HFFc6 (cell line): ENCODE data around the gene ARHGAP28. TPM values are rescaled to one million over a fixed set of nuclear protein-coding genes. Genes with fewer than 3 reads are reported as not detected.
"Not testable (repeated sequence)": the region's sequence is repeated elsewhere in the genome, so short reads cannot be mapped to it uniquely, and the experiment has no call there.

Experiments used
- DNase-seq: peaks from one replicate; pipeline ENCODE4 v3.0.0-alpha.2; 2018
- H3K27ac Mint-ChIP-seq: 2 replicates; pipeline ENCODE4 v1.8.0; 2020; ENCODE audit warnings: mild to moderate bottlenecking, mixed read lengths
- H3K27me3 Mint-ChIP-seq: 2 replicates; pipeline ENCODE4 v1.8.0; 2021; ENCODE audit warnings: mild to moderate bottlenecking, moderate library complexity, mixed read lengths; ENCODE audit not compliant: insufficient read depth
- H3K36me3 Mint-ChIP-seq: 2 replicates; pipeline ENCODE4 v1.8.0; 2021; ENCODE audit warnings: low read depth, mixed read lengths
- H3K4me1 Mint-ChIP-seq: 2 replicates; pipeline ENCODE4 v1.8.0; 2020; ENCODE audit warnings: low read depth, mixed read lengths
- H3K4me3 Mint-ChIP-seq: 2 replicates; pipeline ENCODE4 v1.8.0; 2020; ENCODE audit warnings: mild to moderate bottlenecking, moderate library complexity, mixed read lengths
- H3K9me3 Mint-ChIP-seq: 2 replicates; pipeline ENCODE4 v1.8.0; 2020; ENCODE audit warnings: mild to moderate bottlenecking, mixed read lengths
- CTCF ChIP-seq: fragments of 200-600 bp; sonication (generic); IDR thresholded peaks from 2 replicates; pipeline ENCODE4 v1.5.0; 2021; ENCODE audit warnings: antibody characterized with exemption, mild to moderate bottlenecking
- total RNA-seq, 6 experiments: library from RNA; stranded (reverse); fragmentation: NEBNext Ultra II Directional; extraction: Animal tissue kit (Norgen Biotek cat#: 25700); gene quantifications; 2 replicates in 1 of 6; 3 replicates in 5 of 6; pipeline ENCODE4 v1.2.3, GENCODE V29; 2021

The ARHGAP28 gene
- total RNA-seq, 6 experiments from 2014 or later: 0.05 to 0.97 (median 0.39) TPM; not detected in 1

GRCh38 chr18:6793986-6794385 lies 64.5 kb downstream of the ARHGAP28 start:
- H3K27ac Mint-ChIP-seq: no peak overlapping the region
- H3K36me3 Mint-ChIP-seq: no peaks in the 10 kb centered on the region; the same call in 1 of the 2 replicates
- H3K4me3 Mint-ChIP-seq: no peak overlapping the region
- H3K9me3 Mint-ChIP-seq: peaks cover 40% of the 10 kb centered on the region
- TF ChIP-seq CTCF: no peak
- no peaks in the 10 kb centered on the region for H3K4me1 Mint-ChIP-seq
- no peaks in the 10 kb centered on the region for H3K27me3 Mint-ChIP-seq
- no peak for DNase-seq

GRCh38 chr18:6795307-6795706 lies 65.8 kb downstream of the ARHGAP28 start:
- Mint-ChIP-seq H3K4me3 (no peak overlapping the region), H3K36me3 (no peaks in the 10 kb centered on the region; the same call in 1 of the 2 replicates)
- no peak for DNase-seq

DNA sequence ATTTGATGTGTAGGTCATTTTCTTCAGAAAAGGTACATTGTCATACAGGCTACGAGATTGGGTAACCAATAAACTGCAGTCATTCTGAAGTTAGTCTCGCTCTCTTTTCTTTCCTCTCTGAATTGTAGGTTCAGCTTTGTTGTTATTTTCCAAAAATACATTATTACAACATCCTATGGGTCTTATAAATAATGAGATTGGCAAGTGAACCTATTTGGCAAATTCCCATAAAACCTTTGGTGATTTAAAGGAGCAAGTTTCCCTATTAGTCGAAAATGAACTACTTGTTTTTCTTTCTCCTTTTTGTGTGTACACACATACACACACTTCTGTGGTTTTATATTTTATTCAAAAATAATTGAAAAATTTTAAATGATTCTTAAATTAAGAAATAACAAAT lies 67.0 kb downstream of the ARHGAP28 start:
- no peak for DNase-seq
- Mint-ChIP-seq H3K9me3 (peaks cover 44% of the 10 kb centered on the region), H3K36me3 (no peaks in the 10 kb centered on the region), H3K27ac (no peak overlapping the region), H3K27me3 (no peaks in the 10 kb centered on the region), H3K4me3 (no peak overlapping the region), H3K4me1 (no peaks in the 10 kb centered on the region)
- no peak for TF ChIP-seq CTCF

More at GRCh38 chr18:6795307-6795706, 65.8 kb downstream of the ARHGAP28 start:
- peaks cover 38% of the 10 kb centered on the region for H3K9me3 Mint-ChIP-seq
- no peak for TF ChIP-seq CTCF
- H3K27ac Mint-ChIP-seq: no peak overlapping the region
- no peaks in the 10 kb centered on the region for H3K4me1 Mint-ChIP-seq
- H3K27me3 Mint-ChIP-seq: no peaks in the 10 kb centered on the region

DNA sequence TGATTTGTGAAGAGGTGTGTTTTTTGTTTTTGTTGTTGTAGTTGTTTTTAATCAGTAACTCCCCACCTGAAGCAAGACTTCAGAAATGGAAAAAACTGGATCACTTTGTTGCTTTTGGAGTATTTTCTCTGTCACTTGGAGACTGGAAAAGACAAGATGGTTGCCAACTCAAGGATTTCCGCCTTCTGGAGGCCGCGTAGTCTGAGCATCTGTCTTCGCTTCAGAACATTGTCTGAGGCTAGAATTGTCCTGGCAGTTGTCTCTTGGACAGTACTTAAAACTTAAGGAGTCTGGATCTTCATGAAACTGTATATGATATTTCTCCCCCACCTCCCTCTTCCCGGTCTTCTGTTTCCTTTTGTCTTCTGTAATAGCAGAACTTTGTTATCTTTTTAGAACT lies 67.7 kb downstream of the ARHGAP28 start:
- no peak for DNase-seq
- H3K27ac Mint-ChIP-seq: no peak overlapping the region

DNA sequence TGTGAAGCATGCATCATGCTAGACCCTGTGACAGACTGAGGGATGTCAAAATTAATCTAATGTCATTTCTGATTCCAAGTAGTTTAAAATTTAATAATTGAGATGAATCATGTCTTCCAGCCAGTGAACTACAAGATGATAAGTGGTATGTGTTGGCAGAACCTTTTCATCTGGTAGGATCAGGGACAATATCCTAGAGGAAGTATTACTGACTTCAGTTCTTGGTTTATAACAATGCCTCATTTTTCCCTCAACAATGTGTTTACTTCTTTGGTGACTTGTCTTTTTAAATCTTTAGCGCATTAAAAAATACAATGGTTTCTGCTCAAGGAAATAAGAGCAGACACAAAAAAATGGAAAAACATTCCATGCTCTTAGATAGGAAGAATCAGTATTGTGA lies 69.4 kb downstream of the ARHGAP28 start:
- TF ChIP-seq CTCF: no peak
- Mint-ChIP-seq H3K27me3 (no peaks in the 10 kb centered on the region), H3K36me3 (no peaks in the 10 kb centered on the region), H3K9me3 (peaks cover 48% of the 10 kb centered on the region; the same call in 1 of the 2 replicates), H3K4me1 (no peaks in the 10 kb centered on the region), H3K4me3 (no peak overlapping the region), H3K27ac (no peak overlapping the region)
- DNase-seq: no peak

More for the DNA sequence above, 67.7 kb downstream of the ARHGAP28 start:
- Mint-ChIP-seq H3K27me3 (no peaks in the 10 kb centered on the region), H3K4me3 (no peak overlapping the region), H3K36me3 (no peaks in the 10 kb centered on the region), H3K4me1 (no peaks in the 10 kb centered on the region), H3K9me3 (peaks cover 48% of the 10 kb centered on the region)
- no peak for TF ChIP-seq CTCF

GRCh38 chr18:6800309-6800708 lies 70.8 kb downstream of the ARHGAP28 start:
- H3K36me3 Mint-ChIP-seq, H3K4me3 Mint-ChIP-seq, H3K27me3 Mint-ChIP-seq, DNase-seq, H3K27ac Mint-ChIP-seq, H3K4me1 Mint-ChIP-seq: not testable (repeated sequence)
- peaks cover 35% of the 10 kb centered on the region; the same call in 1 of the 2 replicates for H3K9me3 Mint-ChIP-seq
